ENCODE measurements around the gene EFNA5. TPM values are rescaled to one million over a fixed set of nuclear protein-coding genes. Genes with fewer than 3 reads are reported as not detected.

EFNA5 gene
- total RNA-seq, 1 experiment from 2014 or later, result 0.22 TPM

DNA sequence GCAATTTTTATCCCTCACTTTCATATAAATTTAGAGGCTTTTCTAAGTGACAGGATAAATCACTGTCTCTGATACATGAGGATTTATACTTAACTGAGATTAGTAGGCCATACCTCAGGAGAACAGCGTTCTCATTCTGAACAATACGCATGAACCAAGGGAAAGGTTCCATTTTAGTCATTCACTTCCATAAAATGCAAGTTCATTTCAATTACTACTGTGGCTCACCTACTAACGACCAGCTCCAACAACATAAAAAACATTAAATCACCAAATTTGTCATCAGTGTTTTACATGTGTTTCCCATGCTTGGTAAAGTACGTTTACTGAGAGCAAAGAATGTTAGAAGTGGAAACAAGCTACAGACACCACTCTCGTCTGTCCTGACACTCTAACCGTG, 67.4 kb downstream of the EFNA5 start:
- intact Hi-C loops (cut with micrococcal nuclease), result no loop called here
- no TSS peak for BruUV-seq (replicated peaks)
- H3K4me3 ChIP-seq (replicated peaks in 1 of 2; ENCODE audit: low read depth in 1 of 2, low read length in 2 of 2), result no peak overlapping the region
- H2AFZ ChIP-seq (ENCODE audit: low read depth, low read length, poor library complexity, severe bottlenecking), result no peak overlapping the region
- no peak overlapping the region for H3K9ac ChIP-seq (ENCODE audit: low read length)
- ChIA-PET RAD21 (ENCODE audit: low non-redundant PET in 1 of 2, low total read pairs in 2 of 2, uncharacterized antibody in 2 of 2, unreplicated experiment in 2 of 2) (no interaction called here), CTCF (no interaction called here), POLR2A (no interaction called here)
- no peaks in the 10 kb centered on the region for H3K9me2 ChIP-seq (ENCODE audit: insufficient read depth)
- no peaks in the 10 kb centered on the region for H3K27me3 ChIP-seq (ENCODE audit: insufficient read depth, low read length)
- H3K4me1 ChIP-seq (ENCODE audit: control insufficient read depth in 1 of 2, insufficient read depth in 2 of 2, low read length in 2 of 2), result no peaks in the 10 kb centered on the region
- no peaks in the 10 kb centered on the region for H3K36me3 ChIP-seq (ENCODE audit: control insufficient read depth in 1 of 2, insufficient read depth in 2 of 2, low read length in 2 of 2)
- no peak overlapping the region for H3K27ac ChIP-seq (ENCODE audit: low read depth, low read length)
- no peaks in the 10 kb centered on the region for H3K9me3 ChIP-seq (ENCODE audit: control insufficient read depth in 1 of 2, insufficient read depth in 1 of 2, low read depth in 1 of 2, low read length in 2 of 2)
- no peak for DNase-seq (ENCODE audit: low read depth, low spot score)
- no peak for ATAC-seq
- no peak overlapping the region for H3K4me2 ChIP-seq (ENCODE audit: low read length)
- H3K79me2 ChIP-seq (ENCODE audit: insufficient read depth, low read length), result no peaks in the 10 kb centered on the region
- H4K20me1 ChIP-seq (ENCODE audit: insufficient read depth), result no peaks in the 10 kb centered on the region
- TF ChIP-seq EZH2phosphoT487 (IDR thresholded peaks at IDR 0.05; ENCODE audit: borderline replicate concordance) (no peak), JUND (IDR thresholded peaks at IDR 0.05) (no peak), SRF (IDR thresholded peaks at IDR 0.05; ENCODE audit: low read depth) (no peak), RAD21 (IDR thresholded peaks at IDR 0.05; ENCODE audit: low read depth) (no peak), CEBPB (IDR thresholded peaks at IDR 0.05; ENCODE audit: low read depth) (no peak), ZFX (IDR thresholded peaks at IDR 0.05) (no peak), ZNF274 (IDR thresholded peaks at IDR 0.05; ENCODE audit: low read depth, low read length) (no peak), CBX3 (IDR thresholded peaks at IDR 0.05; ENCODE audit: low read depth) (no peak), EGR1 (IDR thresholded peaks at IDR 0.05; ENCODE audit: low read depth) (no peak)
- TF ChIP-seq, protein P1, sequence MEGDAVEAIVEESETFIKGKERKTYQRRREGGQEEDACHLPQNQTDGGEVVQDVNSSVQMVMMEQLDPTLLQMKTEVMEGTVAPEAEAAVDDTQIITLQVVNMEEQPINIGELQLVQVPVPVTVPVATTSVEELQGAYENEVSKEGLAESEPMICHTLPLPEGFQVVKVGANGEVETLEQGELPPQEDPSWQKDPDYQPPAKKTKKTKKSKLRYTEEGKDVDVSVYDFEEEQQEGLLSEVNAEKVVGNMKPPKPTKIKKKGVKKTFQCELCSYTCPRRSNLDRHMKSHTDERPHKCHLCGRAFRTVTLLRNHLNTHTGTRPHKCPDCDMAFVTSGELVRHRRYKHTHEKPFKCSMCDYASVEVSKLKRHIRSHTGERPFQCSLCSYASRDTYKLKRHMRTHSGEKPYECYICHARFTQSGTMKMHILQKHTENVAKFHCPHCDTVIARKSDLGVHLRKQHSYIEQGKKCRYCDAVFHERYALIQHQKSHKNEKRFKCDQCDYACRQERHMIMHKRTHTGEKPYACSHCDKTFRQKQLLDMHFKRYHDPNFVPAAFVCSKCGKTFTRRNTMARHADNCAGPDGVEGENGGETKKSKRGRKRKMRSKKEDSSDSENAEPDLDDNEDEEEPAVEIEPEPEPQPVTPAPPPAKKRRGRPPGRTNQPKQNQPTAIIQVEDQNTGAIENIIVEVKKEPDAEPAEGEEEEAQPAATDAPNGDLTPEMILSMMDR (IDR thresholded peaks at IDR 0.05 in 2 of 3, conservative IDR thresholded peaks at IDR 0.05 in 1 of 3; ENCODE audit: borderline replicate concordance in 1 of 3, insufficient read depth in 1 of 3, low read depth in 2 of 3, low read length in 2 of 3), result no peak
- TF ChIP-seq, protein P2, sequence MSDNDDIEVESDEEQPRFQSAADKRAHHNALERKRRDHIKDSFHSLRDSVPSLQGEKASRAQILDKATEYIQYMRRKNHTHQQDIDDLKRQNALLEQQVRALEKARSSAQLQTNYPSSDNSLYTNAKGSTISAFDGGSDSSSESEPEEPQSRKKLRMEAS (IDR thresholded peaks at IDR 0.05), result no peak
- TF ChIP-seq, protein P3, sequence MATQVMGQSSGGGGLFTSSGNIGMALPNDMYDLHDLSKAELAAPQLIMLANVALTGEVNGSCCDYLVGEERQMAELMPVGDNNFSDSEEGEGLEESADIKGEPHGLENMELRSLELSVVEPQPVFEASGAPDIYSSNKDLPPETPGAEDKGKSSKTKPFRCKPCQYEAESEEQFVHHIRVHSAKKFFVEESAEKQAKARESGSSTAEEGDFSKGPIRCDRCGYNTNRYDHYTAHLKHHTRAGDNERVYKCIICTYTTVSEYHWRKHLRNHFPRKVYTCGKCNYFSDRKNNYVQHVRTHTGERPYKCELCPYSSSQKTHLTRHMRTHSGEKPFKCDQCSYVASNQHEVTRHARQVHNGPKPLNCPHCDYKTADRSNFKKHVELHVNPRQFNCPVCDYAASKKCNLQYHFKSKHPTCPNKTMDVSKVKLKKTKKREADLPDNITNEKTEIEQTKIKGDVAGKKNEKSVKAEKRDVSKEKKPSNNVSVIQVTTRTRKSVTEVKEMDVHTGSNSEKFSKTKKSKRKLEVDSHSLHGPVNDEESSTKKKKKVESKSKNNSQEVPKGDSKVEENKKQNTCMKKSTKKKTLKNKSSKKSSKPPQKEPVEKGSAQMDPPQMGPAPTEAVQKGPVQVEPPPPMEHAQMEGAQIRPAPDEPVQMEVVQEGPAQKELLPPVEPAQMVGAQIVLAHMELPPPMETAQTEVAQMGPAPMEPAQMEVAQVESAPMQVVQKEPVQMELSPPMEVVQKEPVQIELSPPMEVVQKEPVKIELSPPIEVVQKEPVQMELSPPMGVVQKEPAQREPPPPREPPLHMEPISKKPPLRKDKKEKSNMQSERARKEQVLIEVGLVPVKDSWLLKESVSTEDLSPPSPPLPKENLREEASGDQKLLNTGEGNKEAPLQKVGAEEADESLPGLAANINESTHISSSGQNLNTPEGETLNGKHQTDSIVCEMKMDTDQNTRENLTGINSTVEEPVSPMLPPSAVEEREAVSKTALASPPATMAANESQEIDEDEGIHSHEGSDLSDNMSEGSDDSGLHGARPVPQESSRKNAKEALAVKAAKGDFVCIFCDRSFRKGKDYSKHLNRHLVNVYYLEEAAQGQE (IDR thresholded peaks at IDR 0.05; ENCODE audit: low read depth), result no peak
- TF ChIP-seq, protein P4, sequence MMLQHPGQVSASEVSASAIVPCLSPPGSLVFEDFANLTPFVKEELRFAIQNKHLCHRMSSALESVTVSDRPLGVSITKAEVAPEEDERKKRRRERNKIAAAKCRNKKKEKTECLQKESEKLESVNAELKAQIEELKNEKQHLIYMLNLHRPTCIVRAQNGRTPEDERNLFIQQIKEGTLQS (IDR thresholded peaks at IDR 0.05), result no peak
